ENCODE results near the gene GAS7. TPM values are rescaled to one million over a fixed set of nuclear protein-coding genes. Genes with fewer than 3 reads are reported as not detected.

Gene GAS7
- total and polyA plus RNA-seq, 9 donors = 7.1 to 48.0 (median 24.2) TPM

DNA sequence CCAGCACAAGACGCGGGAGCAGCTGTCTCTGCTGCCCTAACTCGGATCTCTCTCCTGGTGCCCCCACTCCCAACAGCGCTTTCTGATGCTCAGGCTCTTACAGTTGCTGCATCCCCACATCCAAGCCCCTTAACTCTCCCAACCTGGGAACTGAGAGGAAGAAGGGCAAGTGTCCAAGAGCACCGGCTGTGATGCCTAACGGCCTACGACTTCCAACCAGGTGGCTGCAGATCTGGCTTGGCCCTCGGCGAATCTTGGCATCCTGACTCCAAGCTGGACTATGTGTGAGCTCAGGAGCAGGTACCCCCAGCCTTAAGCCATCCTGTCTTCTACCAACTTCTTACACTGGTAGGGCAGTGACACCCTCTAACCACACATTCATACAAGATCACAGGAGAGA, 255.1 kb downstream of the GAS7 start:
- Histone ChIP-seq H3K4me3 (no peak overlapping the region), H3K27ac (no peak overlapping the region), H3K4me1 (ENCODE audit: insufficient read depth) (no peaks in the 10 kb centered on the region), H3K36me3 (no peaks in the 10 kb centered on the region), H3K9me3 (no peaks in the 10 kb centered on the region), H3K27me3 (no peaks in the 10 kb centered on the region)
- intact Hi-C loops (cut with DNase I) = loop anchor here in 1 of 4 donors (5.0 kb wide), 1 partner anchor 189 kb away; no protein-coding TSS in a partner anchor
- no peak for TF ChIP-seq POLR2A (IDR thresholded peaks at IDR 0.05)
- TF ChIP-seq CTCF (IDR thresholded peaks at IDR 0.05) = no peak
- no peak for DNase-seq
- 61 to 66% (median 66%) methylated on average over 9 of the region's 9 CpGs for WGBS, 3 donors

DNA sequence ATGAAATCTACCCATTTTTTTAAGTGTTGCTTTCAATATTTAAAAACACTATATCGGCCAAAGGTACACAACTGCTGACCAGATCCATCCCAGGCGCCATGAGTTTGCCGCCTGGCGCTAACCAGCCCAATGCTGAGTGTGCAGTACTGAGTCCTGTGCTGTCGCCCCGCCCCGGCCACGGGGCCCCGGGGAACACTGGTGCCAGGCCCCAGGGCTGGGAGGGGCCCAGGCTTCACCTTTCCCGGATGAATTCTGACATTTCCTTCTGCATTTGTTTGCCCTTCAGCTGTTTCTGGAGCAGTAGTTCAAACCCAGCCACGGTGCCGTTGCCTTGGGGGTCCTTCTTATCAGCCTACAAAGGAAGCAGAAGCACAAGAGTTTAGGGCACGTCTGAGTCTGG, 255.5 kb downstream of the GAS7 start:
- H3K27ac ChIP-seq = no peak overlapping the region
- WGBS, 3 donors = 76 to 82% (median 77%) methylated on average over 13 of the region's 13 CpGs
- no peaks in the 10 kb centered on the region for H3K4me1 ChIP-seq (ENCODE audit: insufficient read depth)
- TF ChIP-seq POLR2A (IDR thresholded peaks at IDR 0.05) (no peak), EP300 (IDR thresholded peaks at IDR 0.05) (no peak), CTCF (IDR thresholded peaks at IDR 0.05) (no peak)
- H3K36me3 ChIP-seq = no peaks in the 10 kb centered on the region
- intact Hi-C loops (cut with DNase I) = loop anchor here in 1 of 4 donors (5.0 kb wide), 1 partner anchor 189 kb away; no protein-coding TSS in a partner anchor
- H3K27me3 ChIP-seq = no peaks in the 10 kb centered on the region
- H3K9me3 ChIP-seq = no peaks in the 10 kb centered on the region
- H3K4me3 ChIP-seq = no peak overlapping the region
- no peak for DNase-seq

DNA sequence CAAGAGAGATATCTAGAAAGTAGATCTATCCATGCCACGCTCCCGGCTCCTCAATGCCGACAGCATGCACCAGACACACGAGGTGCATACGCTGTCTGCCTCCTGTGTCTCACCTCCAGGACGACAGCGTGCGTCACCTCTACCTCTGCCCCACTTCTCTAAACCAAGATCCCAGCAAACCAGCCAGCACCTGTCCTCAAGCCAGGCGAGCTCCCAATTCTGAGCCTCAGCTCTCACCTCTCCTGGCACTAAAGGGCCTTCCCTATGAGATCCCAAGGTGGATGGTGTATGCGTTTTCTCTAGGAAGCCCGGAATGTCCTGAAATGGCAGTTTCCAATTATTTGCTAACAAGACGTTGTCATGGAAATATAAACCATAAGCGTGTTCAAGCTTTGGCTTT, 257.1 kb downstream of the GAS7 start:
- WGBS, 3 donors = 92 to 96% (median 94%) methylated on average over 13 of the region's 13 CpGs
- TF ChIP-seq POLR2A (IDR thresholded peaks at IDR 0.05) (no peak), EP300 (IDR thresholded peaks at IDR 0.05) (no peak), CTCF (IDR thresholded peaks at IDR 0.05) (no peak)
- H3K4me3 ChIP-seq = no peak overlapping the region
- DNase-seq = no peak
- no peaks in the 10 kb centered on the region for H3K36me3 ChIP-seq
- H3K4me1 ChIP-seq (ENCODE audit: insufficient read depth) = peaks cover 4% of the 10 kb centered on the region
- intact Hi-C loops (cut with DNase I) = loop anchor here in 1 of 4 donors (5.0 kb wide), 1 partner anchor 191 kb away; no protein-coding TSS in a partner anchor
- no peaks in the 10 kb centered on the region for H3K27me3 ChIP-seq
- H3K9me3 ChIP-seq = no peaks in the 10 kb centered on the region
- H3K27ac ChIP-seq = no peak overlapping the region

DNA sequence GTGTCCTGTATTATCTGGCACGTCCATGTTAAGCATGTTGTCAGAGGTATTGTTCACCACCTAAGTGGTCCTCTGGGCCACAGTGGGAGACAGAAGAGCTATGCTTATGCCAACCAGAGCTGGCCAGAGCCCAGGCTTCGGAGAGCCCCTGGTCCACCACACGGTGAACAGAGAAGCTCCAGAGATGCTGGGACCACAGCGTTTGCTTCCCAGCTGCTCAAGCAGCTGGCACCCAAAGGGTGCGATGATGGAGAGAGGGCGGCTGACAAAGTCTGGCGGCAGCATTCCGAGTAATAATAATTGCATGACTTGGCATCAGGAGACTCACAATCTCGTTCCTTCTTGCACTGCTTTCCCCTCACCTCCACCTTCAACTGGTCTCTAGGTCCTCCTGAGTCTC, 257.6 kb downstream of the GAS7 start:
- TF ChIP-seq CTCF (IDR thresholded peaks at IDR 0.05) (no peak), EP300 (IDR thresholded peaks at IDR 0.05) (no peak), POLR2A (IDR thresholded peaks at IDR 0.05) (no peak)
- intact Hi-C loops (cut with DNase I) = loop anchor here in 1 of 4 donors (5.0 kb wide), 1 partner anchor 191 kb away; no protein-coding TSS in a partner anchor
- Histone ChIP-seq H3K36me3 (no peaks in the 10 kb centered on the region), H3K9me3 (no peaks in the 10 kb centered on the region), H3K27me3 (no peaks in the 10 kb centered on the region), H3K4me1 (ENCODE audit: insufficient read depth) (peaks cover 4% of the 10 kb centered on the region), H3K27ac (no peak overlapping the region), H3K4me3 (no peak overlapping the region)
- WGBS, 3 donors = 82 to 91% (median 84%) methylated on average over 9 of the region's 9 CpGs
- no peak for DNase-seq
